WI38 (cell line): ENCODE measurements around the gene CNTN5.

Experiments
- H3K4me3 ChIP-seq: 2 replicates; pipeline ENCODE4 v1.5.1; 2011; ENCODE audit warnings: low read depth, mild to moderate bottlenecking, control low read depth, low read length
- CTCF ChIP-seq: IDR thresholded peaks from 2 replicates; pipeline ENCODE4 v1.5.1; 2012; ENCODE audit warnings: low read depth, mild to moderate bottlenecking, control low read depth, low read length

The CNTN5 gene

GRCh38 chr11:99240192-99241030 is 219.7 kb downstream of the CNTN5 start:
- TF ChIP-seq CTCF = no peak
- H3K4me3 ChIP-seq = no peak overlapping the region

GRCh38 chr11:99241066-99241465 is 220.3 kb downstream of the CNTN5 start:
- TF ChIP-seq CTCF = no peak
- H3K4me3 ChIP-seq = no peak overlapping the region

GRCh38 chr11:99244613-99245012 is 223.9 kb downstream of the CNTN5 start:
- no peak for TF ChIP-seq CTCF
- no peak overlapping the region for H3K4me3 ChIP-seq

- H3K4me3 ChIP-seq = no peak overlapping the region
- no peak for TF ChIP-seq CTCF
Measured at GRCh38 chr11:99246199-99246598, 225.4 kb downstream of the CNTN5 start.

GRCh38 chr11:99256614-99257013 is 235.9 kb downstream of the CNTN5 start:
- H3K4me3 ChIP-seq = no peak overlapping the region
- TF ChIP-seq CTCF = no peak

- no peak overlapping the region for H3K4me3 ChIP-seq
- no peak for TF ChIP-seq CTCF
Measured at GRCh38 chr11:99257131-99257530, 236.4 kb downstream of the CNTN5 start.

GRCh38 chr11:99260696-99261095 is 239.9 kb downstream of the CNTN5 start:
- no peak for TF ChIP-seq CTCF
- no peak overlapping the region for H3K4me3 ChIP-seq
